ENCODE results near the gene CCDC73. TPM values are rescaled to one million over a fixed set of nuclear protein-coding genes. Genes with fewer than 3 reads are reported as not detected.

The CCDC73 gene
- total RNA-seq, 1 donor from 2014 or later: 0.09 TPM

DNA sequence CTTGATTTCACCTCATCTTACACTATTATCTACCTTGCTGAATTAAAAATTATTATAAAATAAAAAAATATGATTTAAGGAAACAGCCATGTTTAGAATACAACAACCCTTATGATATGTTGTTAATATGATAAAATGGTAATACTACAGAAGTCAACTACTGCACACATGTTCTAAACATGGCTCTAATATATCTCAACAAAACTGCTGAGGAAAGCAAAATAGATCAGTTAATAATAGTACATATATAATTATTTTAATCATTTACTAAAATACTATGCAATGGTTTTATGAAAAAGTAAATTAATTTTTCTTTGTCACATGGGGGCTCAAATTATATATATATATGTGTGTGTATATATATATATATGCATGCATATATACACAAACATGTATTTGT, 153.1 kb downstream of the CCDC73 start:
- H3K27me3 ChIP-seq (ENCODE audit: low read depth): no peaks in the 10 kb centered on the region
- intact Hi-C loops (cut with DNase I): no loop called here
- TF ChIP-seq, protein P1, sequence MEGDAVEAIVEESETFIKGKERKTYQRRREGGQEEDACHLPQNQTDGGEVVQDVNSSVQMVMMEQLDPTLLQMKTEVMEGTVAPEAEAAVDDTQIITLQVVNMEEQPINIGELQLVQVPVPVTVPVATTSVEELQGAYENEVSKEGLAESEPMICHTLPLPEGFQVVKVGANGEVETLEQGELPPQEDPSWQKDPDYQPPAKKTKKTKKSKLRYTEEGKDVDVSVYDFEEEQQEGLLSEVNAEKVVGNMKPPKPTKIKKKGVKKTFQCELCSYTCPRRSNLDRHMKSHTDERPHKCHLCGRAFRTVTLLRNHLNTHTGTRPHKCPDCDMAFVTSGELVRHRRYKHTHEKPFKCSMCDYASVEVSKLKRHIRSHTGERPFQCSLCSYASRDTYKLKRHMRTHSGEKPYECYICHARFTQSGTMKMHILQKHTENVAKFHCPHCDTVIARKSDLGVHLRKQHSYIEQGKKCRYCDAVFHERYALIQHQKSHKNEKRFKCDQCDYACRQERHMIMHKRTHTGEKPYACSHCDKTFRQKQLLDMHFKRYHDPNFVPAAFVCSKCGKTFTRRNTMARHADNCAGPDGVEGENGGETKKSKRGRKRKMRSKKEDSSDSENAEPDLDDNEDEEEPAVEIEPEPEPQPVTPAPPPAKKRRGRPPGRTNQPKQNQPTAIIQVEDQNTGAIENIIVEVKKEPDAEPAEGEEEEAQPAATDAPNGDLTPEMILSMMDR (IDR thresholded peaks at IDR 0.05): no peak
- H3K4me1 ChIP-seq: no peaks in the 10 kb centered on the region
- H3K4me3 ChIP-seq: no peak overlapping the region
- ATAC-seq: no peak
- H3K36me3 ChIP-seq: no peaks in the 10 kb centered on the region
- H3K27ac ChIP-seq: no peak overlapping the region
- H3K9me3 ChIP-seq: no peaks in the 10 kb centered on the region
- no peak for DNase-seq

DNA sequence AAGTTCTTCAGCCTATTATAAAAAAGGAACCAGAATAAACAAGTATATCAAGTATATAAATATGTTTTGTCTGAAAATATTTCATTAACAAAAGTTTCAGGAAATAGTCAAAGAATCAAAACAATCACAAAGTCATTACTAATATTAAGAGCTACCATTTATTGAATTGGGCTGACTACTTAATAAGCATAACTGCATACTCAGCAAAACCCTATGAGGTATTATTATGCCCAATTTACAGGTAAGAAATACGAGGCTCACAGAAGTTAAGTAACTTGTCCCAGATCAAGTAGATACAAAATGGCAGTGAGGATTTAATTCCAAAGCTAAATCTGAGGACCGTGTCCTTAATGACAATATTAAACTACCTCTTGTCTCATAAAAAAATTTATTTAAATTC, 158.6 kb downstream of the CCDC73 start:
- DNase-seq (no peak), ATAC-seq (no peak)
- no peaks in the 10 kb centered on the region for H3K27me3 ChIP-seq (ENCODE audit: low read depth)
- TF ChIP-seq, protein P1 (IDR thresholded peaks at IDR 0.05): no peak
- H3K36me3 ChIP-seq: no peaks in the 10 kb centered on the region
- no peak overlapping the region for H3K4me3 ChIP-seq
- H3K27ac ChIP-seq: no peak overlapping the region
- intact Hi-C loops (cut with DNase I): no loop called here
- H3K4me1 ChIP-seq: no peaks in the 10 kb centered on the region
- no peaks in the 10 kb centered on the region for H3K9me3 ChIP-seq

DNA sequence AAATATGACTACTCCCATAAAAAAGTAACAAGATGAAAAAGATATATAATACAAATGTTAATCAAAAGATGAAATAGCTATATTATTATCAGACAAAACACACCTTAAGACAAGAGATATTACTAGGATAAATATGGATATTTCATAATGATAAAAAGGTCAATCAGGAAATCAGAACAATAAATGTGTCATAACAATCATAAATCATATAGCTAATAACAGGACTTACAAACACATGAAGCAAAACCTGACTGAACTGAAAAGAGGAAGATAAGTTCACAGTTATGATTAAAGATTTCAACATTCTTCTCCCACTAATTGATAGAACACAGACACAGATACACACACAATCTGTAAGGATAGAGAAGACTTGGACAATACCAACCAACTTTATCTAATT, 163.6 kb downstream of the CCDC73 start:
- Histone ChIP-seq H3K36me3 (no peaks in the 10 kb centered on the region), H3K9me3 (no peaks in the 10 kb centered on the region), H3K27me3 (ENCODE audit: low read depth) (no peaks in the 10 kb centered on the region), H3K4me1 (no peaks in the 10 kb centered on the region), H3K27ac (no peak overlapping the region), H3K4me3 (no peak overlapping the region)
- ATAC-seq (no peak), DNase-seq (no peak)
- TF ChIP-seq, protein P1 (IDR thresholded peaks at IDR 0.05): no peak
- intact Hi-C loops (cut with DNase I): no loop called here

DNA sequence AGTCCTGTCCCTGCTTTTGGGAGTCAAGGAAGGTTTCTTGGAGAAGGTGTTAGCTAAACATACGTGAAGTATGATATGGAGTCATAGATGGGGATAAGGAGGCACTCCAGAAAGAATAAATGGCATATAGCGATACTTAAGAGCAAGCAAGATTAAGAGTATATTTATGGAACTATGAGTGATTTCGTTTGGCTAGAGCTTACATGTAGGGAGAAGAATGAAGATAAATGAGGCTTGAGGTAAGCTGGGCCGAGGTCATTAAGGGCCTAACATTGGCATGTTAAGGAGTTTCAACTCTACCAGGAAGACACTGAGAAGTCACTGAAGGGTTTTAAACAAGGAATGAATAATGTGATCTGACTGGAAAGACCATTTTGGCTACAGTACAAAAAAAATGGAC, 177.6 kb downstream of the CCDC73 start:
- no peak for DNase-seq
- no peak overlapping the region for H3K4me3 ChIP-seq
- no peaks in the 10 kb centered on the region for H3K4me1 ChIP-seq
- H3K27ac ChIP-seq: no peak overlapping the region
- ATAC-seq: no peak
- H3K9me3 ChIP-seq: no peaks in the 10 kb centered on the region
- TF ChIP-seq, protein P1 (IDR thresholded peaks at IDR 0.05): no peak
- intact Hi-C loops (cut with DNase I): no loop called here
- H3K36me3 ChIP-seq: no peaks in the 10 kb centered on the region
- H3K27me3 ChIP-seq (ENCODE audit: low read depth): no peaks in the 10 kb centered on the region

DNA sequence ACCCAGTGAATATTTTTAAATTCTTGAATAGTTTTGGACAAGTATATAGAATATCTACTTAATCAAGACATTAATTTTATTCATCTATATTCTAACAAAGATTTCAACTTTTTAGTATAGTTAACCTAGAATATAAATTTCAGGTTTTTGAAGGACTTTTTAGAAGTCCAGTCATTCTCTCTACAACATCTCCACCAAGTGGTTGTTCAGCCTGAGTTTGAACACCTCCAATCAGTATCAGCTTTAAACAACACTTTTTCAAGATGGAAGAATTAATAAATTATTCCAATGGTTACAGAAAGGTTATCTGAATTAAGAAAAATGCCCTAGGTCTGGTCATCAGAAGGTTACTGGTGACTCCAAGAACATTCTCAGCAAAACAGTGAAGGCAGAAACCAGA, 179.0 kb downstream of the CCDC73 start:
- ATAC-seq: no peak
- TF ChIP-seq, protein P1 (IDR thresholded peaks at IDR 0.05): no peak
- no peak overlapping the region for H3K27ac ChIP-seq
- intact Hi-C loops (cut with DNase I): no loop called here
- no peaks in the 10 kb centered on the region for H3K27me3 ChIP-seq (ENCODE audit: low read depth)
- H3K9me3 ChIP-seq: no peaks in the 10 kb centered on the region
- no peaks in the 10 kb centered on the region for H3K36me3 ChIP-seq
- DNase-seq: no peak
- H3K4me3 ChIP-seq: no peak overlapping the region
- H3K4me1 ChIP-seq: no peaks in the 10 kb centered on the region
